ENCODE measurements around the gene PDZD4. TPM values are rescaled to one million over a fixed set of nuclear protein-coding genes. Genes with fewer than 3 reads are reported as not detected.

Gene PDZD4
- total and polyA plus RNA-seq, 2 experiments from 2014 or later, result 0.50 to 5.8 TPM

DNA sequence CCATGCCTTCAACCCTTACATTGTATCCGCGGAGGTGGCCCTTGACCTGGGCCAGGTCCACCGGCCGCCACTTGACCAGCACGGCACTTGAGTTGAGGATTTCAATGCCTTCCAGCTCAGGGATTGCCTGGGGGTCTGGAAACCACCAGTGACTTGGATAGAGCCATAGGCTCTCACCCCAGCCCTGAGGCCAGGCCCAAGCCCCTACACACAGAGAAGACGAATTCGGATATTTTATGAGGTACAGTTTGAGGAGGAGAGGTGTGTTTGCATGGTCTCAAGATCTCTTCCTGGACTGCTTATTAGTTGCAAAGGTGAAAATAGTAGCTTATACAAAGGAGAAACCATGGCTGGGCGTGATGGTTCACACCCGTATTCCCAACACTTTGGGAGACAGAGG lies 35.3 kb upstream of the PDZD4 start:
- no peak for DNase-seq (ENCODE audit: low read depth in 1 of 2, low spot score in 1 of 2)
- H3K27ac ChIP-seq, result no peak overlapping the region
- no peaks in the 10 kb centered on the region for H3K36me3 ChIP-seq
- H3K9me3 ChIP-seq (ENCODE audit: low read depth), result no peaks in the 10 kb centered on the region
- no peaks in the 10 kb centered on the region for H3K27me3 ChIP-seq
- no peak overlapping the region for H3K4me3 ChIP-seq
- H3K4me1 ChIP-seq (ENCODE audit: low read depth), result no peaks in the 10 kb centered on the region
- no peak for TF ChIP-seq CTCF (IDR thresholded peaks at IDR 0.05; ENCODE audit: low read depth, low read length)

DNA sequence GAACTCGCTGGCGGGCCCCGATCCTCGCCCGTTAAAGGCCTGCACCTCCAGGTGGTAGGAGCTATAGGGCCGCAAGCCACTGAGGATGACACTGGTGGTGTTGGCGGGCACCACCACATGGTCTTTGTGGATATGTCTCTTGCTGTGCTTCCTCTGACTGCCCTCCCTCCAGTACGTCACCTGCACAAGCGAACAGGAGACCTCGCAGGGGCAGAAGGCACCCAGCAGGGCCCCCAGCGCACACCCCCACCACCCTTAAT lies 34.9 kb upstream of the PDZD4 start:
- H3K4me1 ChIP-seq (ENCODE audit: low read depth), result no peaks in the 10 kb centered on the region
- no peak overlapping the region for H3K4me3 ChIP-seq
- no peaks in the 10 kb centered on the region for H3K36me3 ChIP-seq
- H3K9me3 ChIP-seq (ENCODE audit: low read depth), result no peaks in the 10 kb centered on the region
- no peak for TF ChIP-seq CTCF (IDR thresholded peaks at IDR 0.05; ENCODE audit: low read depth, low read length)
- no peak for DNase-seq (ENCODE audit: low read depth in 1 of 2, low spot score in 1 of 2)
- no peak overlapping the region for H3K27ac ChIP-seq
- H3K27me3 ChIP-seq, result no peaks in the 10 kb centered on the region

- H3K36me3 ChIP-seq, result no peaks in the 10 kb centered on the region
- no peak overlapping the region for H3K4me3 ChIP-seq
- H3K4me1 ChIP-seq (ENCODE audit: low read depth), result no peaks in the 10 kb centered on the region
- H3K9me3 ChIP-seq (ENCODE audit: low read depth), result no peaks in the 10 kb centered on the region
- H3K27me3 ChIP-seq, result no peaks in the 10 kb centered on the region
- TF ChIP-seq CTCF (IDR thresholded peaks at IDR 0.05; ENCODE audit: low read depth, low read length), result no peak
- no peak for DNase-seq (ENCODE audit: low read depth in 1 of 2, low spot score in 1 of 2)
- H3K27ac ChIP-seq, result no peak overlapping the region
Observed at GRCh38 chrX:153864561-153865320, 34.4 kb upstream of the PDZD4 start.

DNA sequence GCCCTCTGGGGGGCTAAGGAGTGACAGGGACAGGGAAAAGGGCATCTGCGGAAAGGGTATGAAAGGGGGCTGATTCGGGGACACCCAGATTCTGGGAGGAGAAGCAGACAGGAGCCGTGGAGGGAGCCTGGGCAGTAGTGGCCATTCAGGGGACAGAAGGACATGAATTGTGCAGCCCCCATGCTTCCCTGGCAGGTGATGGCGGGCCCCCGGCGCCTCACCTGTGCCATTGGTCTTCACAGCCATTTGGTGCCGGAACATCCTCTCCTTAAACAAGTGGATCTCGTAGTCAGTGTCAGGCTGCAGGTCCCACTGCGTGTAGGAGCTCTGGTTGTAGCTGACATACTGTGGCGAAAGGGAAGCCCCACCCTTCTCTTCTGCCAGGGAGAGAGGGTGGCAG lies 33.8 kb upstream of the PDZD4 start:
- Histone ChIP-seq H3K4me3 (no peak overlapping the region), H3K36me3 (no peaks in the 10 kb centered on the region), H3K9me3 (ENCODE audit: low read depth) (no peaks in the 10 kb centered on the region), H3K27ac (no peak overlapping the region), H3K4me1 (ENCODE audit: low read depth) (no peaks in the 10 kb centered on the region), H3K27me3 (no peaks in the 10 kb centered on the region)
- no peak for DNase-seq (ENCODE audit: low read depth in 1 of 2, low spot score in 1 of 2)
- no peak for TF ChIP-seq CTCF (IDR thresholded peaks at IDR 0.05; ENCODE audit: low read depth, low read length)

GRCh38 chrX:153863251-153863991 lies 33.1 kb upstream of the PDZD4 start:
- no peaks in the 10 kb centered on the region for H3K9me3 ChIP-seq (ENCODE audit: low read depth)
- H3K27me3 ChIP-seq, result no peaks in the 10 kb centered on the region
- no peak overlapping the region for H3K4me3 ChIP-seq
- H3K4me1 ChIP-seq (ENCODE audit: low read depth), result no peaks in the 10 kb centered on the region
- H3K36me3 ChIP-seq, result no peaks in the 10 kb centered on the region
- no peak for TF ChIP-seq CTCF (IDR thresholded peaks at IDR 0.05; ENCODE audit: low read depth, low read length)
- no peak for DNase-seq (ENCODE audit: low read depth in 1 of 2, low spot score in 1 of 2)
- H3K27ac ChIP-seq, result no peak overlapping the region
